IMR-90 (cell line): ENCODE results near the gene RPTOR.

Experiments
- CEBPB ChIP-seq: IDR thresholded peaks from 2 replicates; pipeline ENCODE4 v1.6.1; 2012; ENCODE audit warnings: low read depth, low read length, improper control_type of control experiment
- CTCF ChIP-seq: conservative IDR thresholded peaks from 2 replicates; pipeline ENCODE4 v1.5.1; 2012; ENCODE audit warnings: mild to moderate bottlenecking, low read depth, low read length, improper control_type of control experiment
- FOS ChIP-seq: fragments of 150-350 bp; IDR thresholded peaks from 2 replicates; pipeline ENCODE4 v1.6.1; 2016; ENCODE audit warnings: low read depth, low read length
- POLR2A ChIP-seq: IDR thresholded peaks from 2 replicates; pipeline ENCODE4 v1.6.1; 2012; ENCODE audit warnings: mild to moderate bottlenecking, low read depth, low read length
- RAD21 ChIP-seq: IDR thresholded peaks from 2 replicates; pipeline ENCODE4 v1.6.1; 2012; ENCODE audit warnings: low read length, improper control_type of control experiment
- SMC3 ChIP-seq: fragments of 150-350 bp; IDR thresholded peaks from 2 replicates; pipeline ENCODE4 v1.6.1; 2016; ENCODE audit warnings: low read depth, mild to moderate bottlenecking, antibody characterized with exemption, low read length, moderate library complexity
- TF ChIP-seq, protein P1 (sequence below): fragments of 150-350 bp; IDR thresholded peaks from 2 replicates; pipeline ENCODE4 v1.6.1; 2017; ENCODE audit warnings: mild to moderate bottlenecking, antibody characterized with exemption, low read length, low read depth

DNA sequence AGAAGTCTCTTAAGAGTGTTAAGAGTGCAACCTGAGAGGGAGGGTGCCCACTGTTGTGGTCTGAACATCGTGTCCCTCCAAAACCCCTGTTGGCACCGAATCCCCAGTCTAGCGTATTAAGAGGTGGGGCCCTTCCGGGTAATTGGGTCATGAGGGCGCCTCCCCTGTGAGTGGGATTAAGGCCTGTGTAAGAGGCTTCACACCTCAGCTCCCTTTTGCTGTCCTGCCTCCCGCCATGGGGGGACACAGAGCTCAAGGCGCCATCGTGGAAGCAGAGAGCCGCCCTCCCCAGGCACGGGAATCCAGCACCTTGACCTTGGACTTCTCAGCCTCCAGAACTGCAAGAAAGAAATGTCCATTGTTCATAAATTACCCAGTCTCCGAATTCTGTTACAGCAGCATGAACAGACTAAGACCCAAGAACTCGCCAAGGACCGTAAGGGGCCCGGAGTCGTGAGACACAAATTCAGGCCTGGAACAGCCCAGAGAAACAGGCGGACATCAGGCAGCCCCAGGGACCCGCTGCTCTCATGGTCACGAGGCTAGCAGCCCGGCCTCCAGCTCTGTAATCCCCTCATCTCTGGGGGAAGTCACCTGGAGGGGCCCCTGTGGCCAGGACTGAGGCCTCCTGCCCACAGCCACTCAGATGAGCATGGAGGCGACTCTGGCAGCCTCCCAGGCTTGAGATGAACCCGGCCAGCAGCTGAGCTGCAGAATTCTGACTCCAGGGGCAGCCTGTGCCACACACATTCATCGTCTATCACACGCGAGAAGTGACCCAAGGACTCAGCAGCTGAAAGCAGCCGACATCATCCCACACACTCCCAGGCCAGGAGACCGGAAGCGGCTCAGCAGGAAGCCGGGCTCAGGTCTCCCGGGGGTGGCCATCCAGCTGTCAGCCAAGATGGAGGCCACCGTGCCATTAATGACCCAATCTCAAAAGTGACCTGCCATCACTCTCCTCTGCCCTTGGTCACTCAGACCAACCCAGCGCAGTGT is 434.2 kb downstream of the RPTOR start:
- TF ChIP-seq CTCF, result no peak
- no peak for TF ChIP-seq RAD21
- no peak for TF ChIP-seq POLR2A
- TF ChIP-seq, protein P1, sequence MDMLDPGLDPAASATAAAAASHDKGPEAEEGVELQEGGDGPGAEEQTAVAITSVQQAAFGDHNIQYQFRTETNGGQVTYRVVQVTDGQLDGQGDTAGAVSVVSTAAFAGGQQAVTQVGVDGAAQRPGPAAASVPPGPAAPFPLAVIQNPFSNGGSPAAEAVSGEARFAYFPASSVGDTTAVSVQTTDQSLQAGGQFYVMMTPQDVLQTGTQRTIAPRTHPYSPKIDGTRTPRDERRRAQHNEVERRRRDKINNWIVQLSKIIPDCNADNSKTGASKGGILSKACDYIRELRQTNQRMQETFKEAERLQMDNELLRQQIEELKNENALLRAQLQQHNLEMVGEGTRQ, result no peak
- no peak for TF ChIP-seq SMC3
- no peak for TF ChIP-seq FOS
- TF ChIP-seq CEBPB, result no peak
